Glomerular visceral epithelial cell (primary cell): ENCODE results near the gene NLRP5.
A peak's percentile ranks its signal among the peaks of the same experiment; 100 is the strongest.
"Not testable (repeated sequence)": the region's sequence is repeated elsewhere in the genome, so short reads cannot be mapped to it uniquely, and the experiment has no call there.

Experiments used
- DNase-seq: peaks from one replicate; pipeline ENCODE4 v3.0.0-alpha.2; 2016; ENCODE audit errors: extremely low spot score

Gene NLRP5

GRCh38 chr19:56076498-56076897 is 89.9 kb downstream of the NLRP5 start:
- DNase-seq: peak; percentile 50

- no peak for DNase-seq
Measured at GRCh38 chr19:56079609-56080008, 93.0 kb downstream of the NLRP5 start.

GRCh38 chr19:56080669-56081401 is 94.3 kb downstream of the NLRP5 start:
- DNase-seq: peak; percentile 74

- DNase-seq: no peak
Measured at GRCh38 chr19:56083668-56084067, 97.1 kb downstream of the NLRP5 start.

GRCh38 chr19:56084835-56085536 is 98.4 kb downstream of the NLRP5 start:
- no peak for DNase-seq

GRCh38 chr19:56085571-56086275 is 99.1 kb downstream of the NLRP5 start:
- DNase-seq: no peak

GRCh38 chr19:56086671-56087430 is 100.3 kb downstream of the NLRP5 start:
- DNase-seq: no peak

GRCh38 chr19:56087647-56088496 is 101.3 kb downstream of the NLRP5 start:
- no peak for DNase-seq

GRCh38 chr19:56088497-56089215 is 102.1 kb downstream of the NLRP5 start:
- DNase-seq: no peak

GRCh38 chr19:56089344-56089743 is 102.8 kb downstream of the NLRP5 start:
- no peak for DNase-seq

- DNase-seq: no peak
Measured at GRCh38 chr19:56091066-56091490, 104.5 kb downstream of the NLRP5 start.

- no peak for DNase-seq
Measured at GRCh38 chr19:56091751-56092546, 105.4 kb downstream of the NLRP5 start.

- DNase-seq: no peak
Measured at GRCh38 chr19:56092685-56093631, 106.4 kb downstream of the NLRP5 start.

GRCh38 chr19:56094449-56094848 is 107.9 kb downstream of the NLRP5 start:
- no peak for DNase-seq

GRCh38 chr19:56096665-56097064 is 110.1 kb downstream of the NLRP5 start:
- DNase-seq: no peak

- no peak for DNase-seq
Measured at GRCh38 chr19:56097306-56097705, 110.7 kb downstream of the NLRP5 start.

GRCh38 chr19:56097776-56098175 is 111.2 kb downstream of the NLRP5 start:
- DNase-seq: no peak

GRCh38 chr19:56098237-56098636 is 111.7 kb downstream of the NLRP5 start:
- not testable (repeated sequence) for DNase-seq
